ENCODE measurements around the gene C17orf78. TPM values are rescaled to one million over a fixed set of nuclear protein-coding genes. Genes with fewer than 3 reads are reported as not detected.
"Not testable (repeated sequence)": the region's sequence is repeated elsewhere in the genome, so short reads cannot be mapped to it uniquely, and the experiment has no call there.

Gene C17orf78
- total RNA-seq, 1 experiment from 2014 or later: not detected

DNA sequence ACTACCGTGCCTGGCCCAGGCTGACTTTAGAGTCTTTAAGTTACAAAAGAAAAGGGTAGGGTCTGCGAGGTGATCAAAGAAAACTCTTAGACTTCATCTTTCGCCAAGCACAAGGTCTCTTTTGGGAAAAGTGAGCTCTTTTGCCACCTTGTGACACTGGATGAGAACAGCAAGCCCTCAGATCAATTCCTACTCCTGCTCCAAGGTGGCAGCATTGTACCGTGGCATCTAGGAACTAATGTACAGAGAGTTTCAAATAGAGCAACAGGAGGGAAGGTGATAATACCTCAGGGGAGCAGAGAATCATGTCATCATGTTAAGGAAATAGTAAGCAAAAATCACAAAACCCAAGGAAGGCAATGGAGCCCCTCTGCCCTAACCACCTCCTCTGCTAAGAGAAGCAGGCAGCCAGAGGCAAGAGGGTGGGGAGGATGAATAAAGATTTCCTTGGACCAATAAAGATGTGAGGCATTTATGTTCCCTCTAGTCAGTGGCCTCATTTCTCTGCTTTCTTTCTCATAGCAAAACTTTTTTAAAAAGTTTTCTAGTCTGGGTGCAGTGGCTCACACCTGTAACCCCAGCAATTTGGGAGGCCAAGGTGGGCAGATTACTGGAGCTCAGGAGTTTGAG lies 2.1 kb upstream of the C17orf78 start:
- no peaks in the 10 kb centered on the region for H3K36me3 ChIP-seq
- no peak overlapping the region for H3K4me3 ChIP-seq
- DNase-seq: peak; percentile 55
- H3K27me3 ChIP-seq: no peaks in the 10 kb centered on the region
- no peaks in the 10 kb centered on the region for H3K9me3 ChIP-seq

DNA sequence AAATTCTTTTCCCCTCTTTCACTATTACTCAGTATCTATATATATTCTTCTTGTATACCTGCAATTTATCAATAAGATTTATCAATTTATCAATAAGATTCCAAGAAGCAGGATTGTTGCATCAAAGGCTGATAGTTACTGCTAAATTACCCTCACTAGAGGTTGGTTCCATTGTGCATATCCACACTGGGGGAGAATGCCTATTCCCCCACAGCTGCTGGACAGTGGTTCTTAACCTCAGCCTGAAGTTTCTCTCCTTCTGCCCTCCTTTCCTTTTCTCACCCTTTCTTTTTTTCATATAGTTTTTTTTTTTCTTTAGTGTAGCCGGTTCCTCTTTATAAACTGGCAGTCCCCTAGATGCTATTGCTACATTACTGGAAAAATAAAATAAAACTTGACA lies 6.3 kb downstream of the C17orf78 start:
- Histone ChIP-seq H3K36me3 (no peaks in the 10 kb centered on the region), H3K9me3 (no peaks in the 10 kb centered on the region), H3K27me3 (no peaks in the 10 kb centered on the region), H3K4me3 (no peak overlapping the region)
- no peak for DNase-seq

DNA sequence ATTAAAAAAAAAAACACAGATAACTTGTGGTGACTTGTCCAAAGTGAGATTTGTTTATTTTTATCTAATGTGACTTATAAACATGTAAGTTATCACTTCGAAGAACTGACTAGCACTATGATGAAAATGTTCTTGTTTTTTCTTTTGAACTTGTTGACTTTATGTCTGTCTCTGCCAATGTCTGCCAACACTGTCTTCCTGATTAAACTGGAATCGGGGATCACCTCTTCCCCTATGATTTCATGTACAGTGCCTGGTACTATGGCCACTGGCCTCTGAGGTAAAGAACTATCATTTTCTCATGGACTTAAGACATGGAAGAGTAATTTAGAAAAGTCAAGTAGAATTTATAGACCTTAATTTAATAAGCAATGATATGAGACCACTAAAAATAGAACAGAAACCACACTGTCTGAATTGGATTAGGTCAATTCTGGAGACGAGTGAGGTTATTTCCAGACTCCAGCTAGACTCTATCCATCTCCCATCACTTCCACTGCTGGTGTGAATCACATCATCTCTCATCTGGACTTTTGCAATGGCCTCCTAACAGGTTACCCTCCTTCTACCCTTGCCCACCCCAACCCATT lies 8.9 kb downstream of the C17orf78 start:
- DNase-seq: no peak
- no peak overlapping the region for H3K4me3 ChIP-seq
- H3K27me3 ChIP-seq: no peaks in the 10 kb centered on the region
- H3K9me3 ChIP-seq: no peaks in the 10 kb centered on the region
- H3K36me3 ChIP-seq: no peaks in the 10 kb centered on the region

DNA sequence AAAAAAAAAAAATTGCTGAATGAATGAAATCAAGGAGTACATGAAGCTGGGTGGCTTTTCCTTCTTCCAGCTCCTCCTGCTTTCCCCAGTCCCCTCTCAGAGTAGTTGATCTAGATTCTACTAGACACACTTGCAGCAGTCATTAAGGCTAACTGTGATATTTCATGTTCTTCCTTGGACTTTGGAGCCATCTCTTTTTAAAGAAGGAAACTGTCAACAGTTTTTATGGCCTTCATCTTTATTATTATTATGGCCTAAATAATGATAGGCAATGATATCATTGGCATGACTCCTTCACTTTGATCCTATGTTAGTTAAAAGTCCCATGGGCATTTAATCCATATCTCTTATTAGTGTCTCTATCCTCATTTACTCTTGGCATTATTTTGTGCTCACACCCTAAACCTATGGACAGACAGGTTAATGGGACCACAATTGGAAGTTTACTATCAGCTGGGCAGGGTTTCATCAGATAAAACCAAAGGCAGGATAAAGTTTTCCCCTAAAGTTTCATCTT lies 9.7 kb downstream of the C17orf78 start:
- H3K9me3 ChIP-seq: no peaks in the 10 kb centered on the region
- DNase-seq: no peak
- H3K27me3 ChIP-seq: no peaks in the 10 kb centered on the region
- no peaks in the 10 kb centered on the region for H3K36me3 ChIP-seq
- H3K4me3 ChIP-seq: no peak overlapping the region

DNA sequence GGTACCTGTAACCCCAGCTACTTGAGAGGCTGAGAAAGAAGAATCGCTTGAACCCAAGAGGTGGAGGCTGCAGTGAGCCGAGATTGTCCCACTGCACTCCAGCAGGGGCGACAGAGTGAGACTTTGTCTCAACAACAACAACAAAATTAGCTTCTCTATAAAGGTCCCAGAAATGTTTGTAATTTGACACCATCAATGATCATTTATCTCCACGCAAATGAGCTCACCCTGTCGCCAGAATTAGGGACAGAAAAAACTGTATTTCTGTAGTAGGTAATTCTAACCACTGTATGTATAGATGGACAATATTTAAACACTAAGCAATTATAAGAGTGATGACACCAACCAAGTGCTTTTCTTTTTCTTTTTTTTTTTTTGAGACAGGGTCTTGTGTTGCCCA lies 10.7 kb downstream of the C17orf78 start:
- no peak for DNase-seq
- Histone ChIP-seq H3K4me3 (no peak overlapping the region), H3K36me3 (no peaks in the 10 kb centered on the region), H3K9me3 (no peaks in the 10 kb centered on the region), H3K27me3 (no peaks in the 10 kb centered on the region)

DNA sequence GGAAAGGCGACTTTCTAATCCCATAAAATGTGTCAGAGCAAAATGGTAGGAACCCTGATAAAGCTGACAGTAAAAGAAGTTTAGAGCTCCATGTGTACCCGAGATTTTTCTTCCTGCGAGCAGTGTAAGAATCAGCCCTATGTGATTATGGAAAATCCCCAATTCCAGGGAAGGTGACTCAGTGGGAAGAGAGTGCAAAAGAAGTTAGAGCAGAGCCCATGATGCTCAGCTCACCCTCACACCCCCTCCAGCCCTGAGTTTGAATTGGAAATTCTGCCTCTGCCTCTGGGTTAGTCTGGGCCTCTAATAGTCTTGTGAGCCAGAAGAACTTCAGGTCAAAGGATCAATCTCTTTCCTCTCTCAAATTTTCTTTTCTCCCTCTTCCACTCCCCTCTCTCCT lies 12.5 kb downstream of the C17orf78 start:
- no peaks in the 10 kb centered on the region for H3K27me3 ChIP-seq
- H3K9me3 ChIP-seq: no peaks in the 10 kb centered on the region
- H3K36me3 ChIP-seq: no peaks in the 10 kb centered on the region
- DNase-seq: no peak
- H3K4me3 ChIP-seq: no peak overlapping the region

DNA sequence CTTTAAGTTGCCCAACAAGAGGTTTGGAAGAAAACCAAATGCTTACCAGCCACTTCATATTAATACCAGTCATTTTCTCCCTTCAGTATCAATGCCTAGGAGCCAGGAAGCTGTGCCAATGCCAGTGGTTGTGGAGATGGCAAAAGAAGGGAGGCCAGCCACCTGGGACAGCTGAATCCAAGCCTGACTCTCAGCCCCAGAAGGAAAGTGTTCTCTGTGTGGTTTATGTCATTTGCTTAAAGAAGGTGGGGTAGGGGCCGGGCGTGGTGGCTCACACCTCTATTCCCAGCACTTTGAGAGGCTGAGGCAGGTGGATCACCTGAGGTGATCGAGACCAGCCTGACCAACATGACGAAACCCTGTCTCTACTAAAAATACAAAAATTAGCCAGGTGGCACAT lies 13.4 kb downstream of the C17orf78 start:
- Histone ChIP-seq H3K27me3 (no peaks in the 10 kb centered on the region), H3K36me3 (no peaks in the 10 kb centered on the region), H3K4me3 (no peak overlapping the region), H3K9me3 (no peaks in the 10 kb centered on the region)
- DNase-seq: no peak

DNA sequence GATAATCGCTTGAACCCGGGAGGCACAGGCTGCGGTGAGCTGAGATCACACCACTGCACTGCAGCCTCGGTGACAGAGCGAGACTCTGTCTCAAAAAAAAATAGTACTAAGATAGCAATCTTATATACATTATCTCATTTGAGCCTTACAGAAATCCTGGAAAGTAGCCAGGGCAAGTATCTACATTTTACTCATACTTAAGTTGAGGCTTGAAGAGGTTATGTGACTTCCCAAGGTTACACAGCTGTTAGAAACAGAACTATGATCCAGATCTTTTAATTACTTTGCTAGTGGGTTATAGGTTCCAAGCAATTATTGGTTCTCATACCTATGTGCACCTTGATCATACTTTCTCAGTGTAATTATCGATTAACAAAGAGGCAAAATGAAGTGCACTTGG lies 15.4 kb downstream of the C17orf78 start:
- DNase-seq: no peak
- no peaks in the 10 kb centered on the region for H3K36me3 ChIP-seq
- no peak overlapping the region for H3K4me3 ChIP-seq
- no peaks in the 10 kb centered on the region for H3K9me3 ChIP-seq
- H3K27me3 ChIP-seq: no peaks in the 10 kb centered on the region

DNA sequence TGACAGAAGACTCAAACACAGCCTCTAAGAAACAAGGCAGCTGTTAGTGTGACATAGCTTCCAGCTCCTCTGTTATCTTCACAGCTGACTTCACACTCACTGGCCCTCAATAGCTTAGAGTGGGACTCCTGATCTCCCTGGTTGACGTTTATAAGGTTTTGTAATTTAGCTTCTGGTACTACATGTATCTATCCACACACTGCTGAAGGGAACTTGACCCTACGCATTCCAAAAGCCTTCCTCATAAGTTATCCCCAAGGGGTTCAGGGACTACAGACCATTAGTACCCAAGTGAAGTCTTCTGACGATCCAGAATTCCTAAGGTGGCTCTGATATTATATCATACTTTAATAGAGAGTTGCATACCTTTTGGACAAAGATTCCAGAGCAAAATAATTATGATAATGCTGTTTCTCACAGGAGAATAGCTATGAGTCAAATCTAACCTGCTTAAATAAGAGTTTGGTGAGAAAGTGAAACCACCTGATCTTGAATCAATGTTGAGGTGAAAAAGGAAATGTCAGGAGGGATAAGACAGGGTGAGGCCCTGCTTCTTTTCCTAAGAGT lies 16.3 kb downstream of the C17orf78 start:
- no peak for DNase-seq
- no peak overlapping the region for H3K4me3 ChIP-seq
- H3K36me3 ChIP-seq: no peaks in the 10 kb centered on the region
- H3K9me3 ChIP-seq: no peaks in the 10 kb centered on the region
- no peaks in the 10 kb centered on the region for H3K27me3 ChIP-seq

DNA sequence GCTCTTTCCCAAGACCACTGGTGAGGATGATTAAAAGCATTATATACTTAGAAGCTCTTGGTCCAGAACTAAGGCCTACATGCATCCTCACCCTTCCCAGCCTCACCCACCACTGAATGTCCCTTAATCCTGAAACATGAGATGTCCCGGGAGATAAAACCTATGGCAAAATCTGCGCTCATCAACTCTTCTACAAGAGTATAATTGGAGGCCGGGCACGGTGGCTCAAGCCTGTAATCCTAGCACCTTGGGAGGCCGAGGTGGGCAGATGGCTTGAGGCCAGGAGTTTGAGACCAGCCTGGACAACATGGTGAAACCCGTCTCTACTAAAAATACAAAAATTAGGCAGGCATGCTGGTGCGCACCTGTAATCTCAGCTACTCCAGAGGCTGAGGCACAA lies 17.6 kb downstream of the C17orf78 start:
- Histone ChIP-seq H3K27me3 (no peaks in the 10 kb centered on the region), H3K4me3 (no peak overlapping the region), H3K9me3 (no peaks in the 10 kb centered on the region), H3K36me3 (no peaks in the 10 kb centered on the region)
- DNase-seq: no peak

DNA sequence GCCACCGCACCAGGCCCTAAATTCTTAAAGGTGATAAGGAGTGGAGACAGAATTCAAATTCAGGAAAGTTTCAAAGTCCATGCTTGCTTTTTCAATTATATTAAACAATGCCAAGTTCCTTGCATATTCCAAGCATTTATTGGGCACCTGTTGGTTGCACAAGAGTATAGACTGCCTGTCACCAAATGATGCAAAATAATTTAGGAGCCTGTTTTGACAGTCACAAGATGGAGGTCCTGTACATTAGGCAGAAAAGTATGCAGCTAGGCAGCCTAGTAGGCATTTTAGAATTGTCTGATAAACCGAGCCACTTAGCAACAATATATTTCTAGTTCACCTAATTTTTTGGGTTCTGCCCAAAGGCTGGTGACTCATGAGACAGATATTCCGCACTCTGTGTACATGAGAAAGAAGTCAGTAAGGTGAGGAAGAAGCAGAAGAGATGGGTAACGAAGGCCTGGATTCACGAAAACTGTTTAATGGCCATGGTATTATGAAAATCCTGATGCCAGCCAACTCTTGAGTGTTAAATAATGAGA lies 23.5 kb downstream of the C17orf78 start:
- no peaks in the 10 kb centered on the region for H3K27me3 ChIP-seq
- peak; percentile 9 for DNase-seq
- peaks cover 9% of the 10 kb centered on the region for H3K36me3 ChIP-seq
- no peak overlapping the region for H3K4me3 ChIP-seq
- no peaks in the 10 kb centered on the region for H3K9me3 ChIP-seq

DNA sequence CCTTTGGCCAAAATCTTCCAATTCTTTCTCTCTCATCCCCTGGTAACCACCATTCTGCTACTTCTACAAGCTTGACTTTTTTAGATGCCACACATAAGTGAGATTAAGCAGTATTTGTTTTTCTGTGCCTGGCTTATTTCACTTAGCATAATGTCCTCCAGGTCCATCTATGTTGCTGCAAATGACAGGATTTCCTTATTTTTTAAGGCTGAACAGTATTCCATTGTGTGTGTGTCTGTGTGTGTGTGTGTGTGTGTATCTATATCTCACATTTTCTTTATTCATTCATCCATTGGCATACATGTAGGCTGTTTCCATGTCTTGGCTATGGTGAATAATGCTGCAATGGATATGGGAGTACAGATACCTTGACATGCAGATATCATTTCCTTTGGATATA lies 24.7 kb downstream of the C17orf78 start:
- DNase-seq: no peak
- H3K27me3 ChIP-seq: no peaks in the 10 kb centered on the region
- H3K9me3 ChIP-seq: no peaks in the 10 kb centered on the region
- H3K36me3 ChIP-seq: peaks cover 16% of the 10 kb centered on the region
- H3K4me3 ChIP-seq: no peak overlapping the region

DNA sequence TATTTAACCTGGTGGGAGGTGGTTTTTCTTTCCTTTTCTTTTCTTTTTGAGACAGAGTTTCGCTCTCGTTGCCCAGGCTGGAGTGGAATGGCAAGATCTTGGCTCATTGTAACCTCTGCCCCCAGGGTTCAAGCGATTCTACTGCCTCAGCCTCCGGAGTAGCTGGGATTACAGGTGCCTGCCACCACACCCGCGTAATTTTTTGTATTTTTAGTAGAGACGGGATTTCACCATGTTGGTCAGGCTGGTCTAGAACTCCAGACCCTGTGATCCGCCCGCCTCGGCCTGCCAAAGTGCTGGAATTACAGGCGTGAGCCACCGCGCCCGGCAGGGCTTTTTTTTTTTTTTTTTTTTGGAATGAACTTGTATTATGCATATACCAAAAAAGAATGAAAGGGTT lies 29.7 kb downstream of the C17orf78 start:
- not testable (repeated sequence) for H3K27me3 ChIP-seq, H3K9me3 ChIP-seq
- peaks cover 34% of the 10 kb centered on the region for H3K36me3 ChIP-seq
- DNase-seq: peak; percentile 26
- H3K4me3 ChIP-seq: peak overlapping the region; percentile 97

DNA sequence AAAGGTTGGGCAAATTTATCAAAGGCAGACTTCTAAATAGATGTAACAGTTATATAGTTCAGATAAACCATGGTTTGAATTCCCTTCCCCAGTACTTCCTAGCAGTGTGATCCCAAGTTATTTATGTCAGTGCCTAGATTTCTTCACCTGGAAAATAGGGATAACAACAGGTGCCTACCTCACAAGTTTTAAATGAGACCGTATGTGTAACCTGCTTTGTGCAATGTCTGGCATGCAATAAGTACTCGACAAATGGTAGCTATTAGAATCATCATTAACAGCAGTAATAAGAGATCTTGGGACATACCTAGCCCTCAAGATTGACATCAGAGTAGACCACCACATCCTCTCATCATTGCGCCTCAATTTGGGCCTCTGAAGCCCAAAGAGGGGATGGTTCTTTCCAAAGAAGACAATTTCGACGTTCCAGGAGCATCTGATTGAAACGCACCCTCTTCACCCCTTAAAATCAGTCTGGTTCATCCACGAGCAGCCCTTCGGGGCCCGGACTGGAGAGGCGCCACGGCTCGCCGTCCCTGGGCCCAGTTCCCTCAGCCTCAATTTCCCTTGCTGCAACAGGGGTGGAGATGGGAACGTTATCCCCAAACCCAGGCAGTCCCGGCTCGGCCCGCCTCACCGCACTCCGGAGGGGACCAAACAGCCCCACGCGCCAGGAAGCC lies 30.3 kb downstream of the C17orf78 start:
- Histone ChIP-seq H3K4me3 (peak overlapping the region; percentile 97), H3K36me3 (peaks cover 39% of the 10 kb centered on the region), H3K27me3 (no peaks in the 10 kb centered on the region), H3K9me3 (no peaks in the 10 kb centered on the region)
- DNase-seq: no peak

DNA sequence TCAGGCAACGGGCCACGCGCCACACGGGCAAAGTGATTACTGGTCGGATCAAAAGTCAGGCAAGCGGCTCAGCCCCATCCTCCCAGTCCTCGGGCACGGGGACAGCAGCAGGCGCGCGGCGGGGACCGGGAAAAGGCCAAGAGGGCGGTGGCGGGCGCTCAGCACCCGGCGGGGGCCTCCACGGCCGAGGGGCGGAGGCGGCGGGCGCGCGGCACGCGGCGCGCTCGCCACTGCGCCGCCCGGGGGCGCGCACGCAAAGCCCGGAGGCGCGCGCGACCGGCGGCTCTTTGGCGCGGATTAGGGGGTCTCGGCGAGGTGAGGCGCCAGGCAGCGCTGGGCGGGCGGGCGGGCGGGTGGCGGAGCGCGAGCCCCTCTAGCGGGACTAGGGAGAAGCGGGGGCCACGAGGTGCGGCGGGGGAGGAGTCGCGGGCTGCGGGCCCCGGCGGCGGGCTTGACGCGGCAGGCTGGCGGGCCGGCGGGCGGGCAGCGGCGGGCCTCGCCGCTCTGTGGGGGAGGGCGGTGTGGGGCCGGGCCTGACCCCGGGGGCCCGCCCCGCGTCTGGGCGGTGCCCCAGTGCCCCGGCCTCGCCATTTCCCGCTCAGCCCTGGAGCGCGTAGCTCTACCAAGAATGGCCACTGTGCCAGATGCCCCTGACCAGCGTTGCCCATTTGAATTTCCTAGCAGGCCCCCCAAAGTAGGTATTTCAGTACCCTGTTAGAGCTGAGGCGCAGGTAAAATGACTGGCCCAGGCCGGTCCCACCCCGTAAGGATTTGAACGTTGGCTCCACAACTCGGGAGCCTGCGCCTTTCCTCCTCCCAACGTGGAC lies 31.1 kb downstream of the C17orf78 start, which contains the start of the genes ACACA and TADA2A:
TSS of gene ACACA (minus strand) at position 202 of the 827 bp plus-strand sequence. CDS start 537 bp downstream, outside the sequence.
TSS of gene TADA2A (plus strand) at position 252 of the 827 bp plus-strand sequence. CDS start 4,480 bp downstream, outside the sequence.
- no peaks in the 10 kb centered on the region for H3K9me3 ChIP-seq
- H3K4me3 ChIP-seq: peak within 1 kb of the TSS; percentile 97
- no peaks in the 10 kb centered on the region for H3K27me3 ChIP-seq
- peaks cover 44% of the 10 kb centered on the region for H3K36me3 ChIP-seq
- peak; percentile 90 for DNase-seq

DNA sequence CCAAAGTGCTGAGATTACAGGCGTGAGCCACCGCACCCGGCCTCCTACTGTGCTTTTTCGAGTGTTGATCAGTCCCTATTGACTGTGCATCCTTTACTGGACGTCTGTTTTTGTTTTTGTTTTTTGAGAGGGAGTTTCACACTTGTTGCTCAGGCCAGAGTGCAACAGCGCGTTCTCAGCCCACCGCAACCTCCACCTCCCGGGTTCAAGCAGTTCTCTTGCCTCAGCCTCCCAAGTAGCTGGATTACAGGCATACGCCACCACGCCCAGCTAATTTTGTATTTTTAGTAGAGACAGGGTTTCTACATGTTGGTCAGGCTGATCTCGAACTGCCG lies 32.3 kb downstream of the C17orf78 start:
- Histone ChIP-seq H3K4me3 (peak overlapping the region; percentile 97; the same call in 1 of the 2 replicates), H3K36me3 (peaks cover 53% of the 10 kb centered on the region)
- H3K27me3 ChIP-seq, H3K9me3 ChIP-seq, DNase-seq: not testable (repeated sequence)
